A673 (cell line): ENCODE results near the gene KCNG3. TPM values are rescaled to one million over a fixed set of nuclear protein-coding genes. Genes with fewer than 3 reads are reported as not detected.

Experiments
- BruUV-seq: library from RNA; stranded (reverse); fragments of 400-500 nt; replicated peaks from 2 replicates; lab custom pipeline; 2021; lab: Mats Ljungman, UMichigan
- CTCF ChIA-PET: fragments of 300-600 bp; sonication (Branson Sonifier 250); formaldehyde crosslinking; loops from one replicate; lab custom pipeline; 2022; ENCODE audit warnings: antibody characterized with exemption; lab: Charles Lee
- POLR2A ChIA-PET: fragments of 300-600 bp; sonication (Branson Sonifier 250); formaldehyde crosslinking; loops from one replicate; lab custom pipeline; 2022; ENCODE audit warnings: antibody characterized with exemption; ENCODE audit not compliant: low non-redundant PET; lab: Charles Lee
- DNase-seq: peaks from one replicate; pipeline ENCODE4 v3.0.0-alpha.2; 2015; ENCODE audit warnings: low spot score
- H3K27ac ChIP-seq: fragments of 200-600 bp; sonication (generic); 2 replicates; pipeline ENCODE4 v1.5.1; 2016; ENCODE audit warnings: mixed run types, low read depth, mild to moderate bottlenecking, mixed read lengths, antibody characterized with exemption, low read length; ENCODE audit not compliant: poor library complexity, severe bottlenecking
- H3K27me3 ChIP-seq: fragments of 200-600 bp; sonication (generic); replicated peaks from 2 replicates; pipeline ENCODE4 v1.6.1; 2017; ENCODE audit warnings: mixed run types, low read depth, mild to moderate bottlenecking, mixed read lengths, antibody characterized with exemption, low read length; ENCODE audit not compliant: insufficient read depth, poor library complexity
- H3K36me3 ChIP-seq: fragments of 200-600 bp; sonication (generic); 2 replicates; pipeline ENCODE4 v1.6.1; 2016; ENCODE audit warnings: mixed run types, mild to moderate bottlenecking, mixed read lengths, antibody characterized with exemption, low read length; ENCODE audit not compliant: insufficient read depth, poor library complexity, severe bottlenecking
- H3K4me1 ChIP-seq: fragments of 200-600 bp; sonication (generic); 2 replicates; pipeline ENCODE4 v1.6.1; 2017; ENCODE audit warnings: mixed run types, mild to moderate bottlenecking, mixed read lengths, antibody characterized with exemption, low read length; ENCODE audit not compliant: insufficient read depth, poor library complexity, severe bottlenecking
- H3K4me3 ChIP-seq: fragments of 200-600 bp; sonication (generic); 2 replicates; pipeline ENCODE4 v1.5.1; 2016; ENCODE audit warnings: low read depth, mixed run types, mild to moderate bottlenecking, mixed read lengths, low read length; ENCODE audit not compliant: poor library complexity, severe bottlenecking
- H3K9me3 ChIP-seq: fragments of 200-600 bp; sonication (generic); 2 replicates; pipeline ENCODE4 v1.6.1; 2016; ENCODE audit warnings: mixed run types, low read depth, mild to moderate bottlenecking, mixed read lengths, antibody characterized with exemption, low read length; ENCODE audit not compliant: poor library complexity, severe bottlenecking
- EZH2 ChIP-seq: fragments of 200-600 bp; sonication (generic); IDR thresholded peaks from 2 replicates; pipeline ENCODE4 v1.6.1; 2017; ENCODE audit warnings: borderline replicate concordance, low read depth, mild to moderate bottlenecking, mixed read lengths, antibody characterized with exemption, low read length; ENCODE audit not compliant: poor library complexity, severe bottlenecking
- intact Hi-C: fragments of 100-400 bp; cut with micrococcal nuclease; formaldehyde crosslinking; loops from one replicate; pipeline ENCODE4 v1.10.0; 2022; ENCODE audit not compliant: unreplicated experiment
- total RNA-seq: library from RNA; stranded (reverse); gene quantifications from 2 replicates; pipeline ENCODE4 v1.2.3, GENCODE V29; 2021
- TF ChIP-seq, protein P1 (sequence below): fragments of 300-800, 200-600 bp; sonication (generic); conservative IDR thresholded peaks from 2 replicates; pipeline ENCODE4 v1.5.1; 2017; ENCODE audit warnings: low read depth, mild to moderate bottlenecking, antibody characterized with exemption, low read length, moderate library complexity, mixed read lengths

KCNG3 gene
- total RNA-seq, 1 experiment from 2014 or later: 1.5 TPM

DNA sequence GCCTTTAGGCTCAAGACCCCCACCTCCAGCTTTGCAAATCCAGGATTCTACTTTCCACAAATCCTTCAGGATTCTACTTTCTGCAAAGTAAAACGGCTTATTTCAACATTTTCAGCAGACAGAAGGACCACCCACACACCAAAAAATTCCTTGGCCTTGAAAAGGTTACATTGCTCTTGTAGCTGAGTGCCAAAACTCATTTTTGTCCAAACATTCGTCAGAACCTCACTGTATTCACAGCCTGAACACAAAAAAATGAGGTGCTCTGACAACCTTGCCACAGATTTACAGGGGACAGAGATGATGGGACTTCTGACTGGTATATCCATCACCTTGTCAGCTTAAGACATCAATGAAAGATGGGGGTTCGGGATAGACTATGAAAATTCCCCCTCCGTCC is 69.7 kb downstream of the KCNG3 start:
- no TSS peak for BruUV-seq
- no peak for TF ChIP-seq EZH2
- TF ChIP-seq, protein P1, sequence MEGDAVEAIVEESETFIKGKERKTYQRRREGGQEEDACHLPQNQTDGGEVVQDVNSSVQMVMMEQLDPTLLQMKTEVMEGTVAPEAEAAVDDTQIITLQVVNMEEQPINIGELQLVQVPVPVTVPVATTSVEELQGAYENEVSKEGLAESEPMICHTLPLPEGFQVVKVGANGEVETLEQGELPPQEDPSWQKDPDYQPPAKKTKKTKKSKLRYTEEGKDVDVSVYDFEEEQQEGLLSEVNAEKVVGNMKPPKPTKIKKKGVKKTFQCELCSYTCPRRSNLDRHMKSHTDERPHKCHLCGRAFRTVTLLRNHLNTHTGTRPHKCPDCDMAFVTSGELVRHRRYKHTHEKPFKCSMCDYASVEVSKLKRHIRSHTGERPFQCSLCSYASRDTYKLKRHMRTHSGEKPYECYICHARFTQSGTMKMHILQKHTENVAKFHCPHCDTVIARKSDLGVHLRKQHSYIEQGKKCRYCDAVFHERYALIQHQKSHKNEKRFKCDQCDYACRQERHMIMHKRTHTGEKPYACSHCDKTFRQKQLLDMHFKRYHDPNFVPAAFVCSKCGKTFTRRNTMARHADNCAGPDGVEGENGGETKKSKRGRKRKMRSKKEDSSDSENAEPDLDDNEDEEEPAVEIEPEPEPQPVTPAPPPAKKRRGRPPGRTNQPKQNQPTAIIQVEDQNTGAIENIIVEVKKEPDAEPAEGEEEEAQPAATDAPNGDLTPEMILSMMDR: no peak
- POLR2A ChIA-PET: no interaction called here

DNA sequence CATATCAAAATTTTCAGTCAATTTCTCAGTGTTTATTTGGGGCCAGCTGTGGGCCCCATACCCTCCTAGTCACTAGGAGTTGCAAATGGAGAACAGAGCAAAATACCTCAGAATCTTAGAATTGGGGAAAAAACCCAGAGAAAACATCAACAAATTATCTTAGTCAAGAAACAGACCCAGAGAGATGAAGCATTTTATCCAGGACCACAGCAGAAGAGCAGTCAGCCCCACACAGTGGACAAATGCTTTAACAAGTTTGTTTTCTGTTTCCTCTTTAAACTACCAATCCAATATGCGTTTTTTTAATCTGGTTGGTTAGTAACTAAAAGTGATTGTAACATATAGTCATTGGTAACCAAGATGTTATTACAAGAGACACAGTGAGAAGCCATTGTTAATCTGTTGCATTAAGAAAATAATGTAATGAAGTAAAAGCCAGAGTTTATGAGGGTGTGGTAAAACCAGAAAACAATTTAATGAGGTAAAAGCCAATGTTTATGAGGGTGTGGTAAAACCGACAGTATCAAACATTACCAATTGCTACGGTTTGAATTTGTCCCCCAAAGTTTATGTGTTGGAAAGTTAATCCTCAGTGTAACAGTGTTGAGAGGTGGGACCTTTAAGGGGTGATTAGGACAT is 72.1 kb downstream of the KCNG3 start:
- ChIA-PET CTCF (no interaction called here), POLR2A (no interaction called here)
- H3K9me3 ChIP-seq: no peaks in the 10 kb centered on the region

More for the DNA sequence above, 69.7 kb downstream of the KCNG3 start:
- CTCF ChIA-PET: no interaction called here
- intact Hi-C loops: no loop called here
- Histone ChIP-seq H3K27ac (no peak overlapping the region), H3K9me3 (no peaks in the 10 kb centered on the region), H3K27me3 (no peaks in the 10 kb centered on the region), H3K4me1 (no peaks in the 10 kb centered on the region), H3K4me3 (no peak overlapping the region), H3K36me3 (no peaks in the 10 kb centered on the region)
- no peak for DNase-seq

DNA sequence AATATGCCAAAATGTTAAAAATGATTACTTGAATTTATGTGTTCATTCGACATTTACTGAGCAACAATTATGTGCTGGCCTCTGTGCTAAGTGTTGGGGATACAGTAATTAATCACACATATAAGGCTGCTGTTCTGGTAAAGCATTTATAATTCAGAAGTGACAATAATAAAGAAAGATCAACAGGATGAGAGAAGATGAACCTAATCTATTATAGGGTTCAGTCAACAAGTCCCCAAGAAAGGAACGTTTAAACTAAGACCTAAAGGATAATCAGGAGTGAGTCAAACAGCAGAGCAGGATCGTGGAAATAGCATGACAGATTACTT is 72.7 kb downstream of the KCNG3 start:
- no peak overlapping the region for H3K4me3 ChIP-seq
- BruUV-seq: no TSS peak
- TF ChIP-seq EZH2: no peak
- TF ChIP-seq, protein P1: no peak
- intact Hi-C loops: no loop called here
- no peaks in the 10 kb centered on the region for H3K4me1 ChIP-seq
- H3K27ac ChIP-seq: no peak overlapping the region
- no peaks in the 10 kb centered on the region for H3K36me3 ChIP-seq
- H3K9me3 ChIP-seq: no peaks in the 10 kb centered on the region
- CTCF ChIA-PET: no interaction called here
- no peaks in the 10 kb centered on the region for H3K27me3 ChIP-seq
- DNase-seq: no peak
- POLR2A ChIA-PET: no interaction called here

More for the DNA sequence above, 72.1 kb downstream of the KCNG3 start:
- no peaks in the 10 kb centered on the region for H3K27me3 ChIP-seq
- no peaks in the 10 kb centered on the region for H3K4me1 ChIP-seq
- no peak for TF ChIP-seq EZH2
- TF ChIP-seq, protein P1: no peak
- BruUV-seq: no TSS peak
- no peak for DNase-seq
- no peaks in the 10 kb centered on the region for H3K36me3 ChIP-seq
- no peak overlapping the region for H3K4me3 ChIP-seq
- intact Hi-C loops: no loop called here
- no peak overlapping the region for H3K27ac ChIP-seq
